BJ (cell line): Measurements from ENCODE around the gene CCDC68. TPM values are rescaled to one million over a fixed set of nuclear protein-coding genes. Genes with fewer than 3 reads are reported as not detected.

Experiments
- CTCF ChIA-PET: fragments of 350-600 bp; formaldehyde crosslinking; extraction: SDS; loops from one replicate; lab custom pipeline; 2021; ENCODE audit warnings: antibody characterized with exemption, inconsistent platforms; lab: Yijun Ruan, JAX
- POLR2A ChIA-PET: fragments of 300-600 bp; sonication (Branson Sonifier 250); formaldehyde crosslinking; extraction: SDS; loops from one replicate; lab custom pipeline; 2021; ENCODE audit warnings: antibody characterized with exemption; lab: Charles Lee
- DNase-seq: peaks from one replicate; pipeline ENCODE4 v3.0.0-alpha.2; 2011; ENCODE audit warnings: low read depth
- H3K27me3 ChIP-seq: 2 replicates; pipeline ENCODE4 v1.6.0; 2011; ENCODE audit warnings: low read length; ENCODE audit not compliant: control insufficient read depth, insufficient read depth
- H3K36me3 ChIP-seq: 2 replicates; pipeline ENCODE4 v1.5.1; 2011; ENCODE audit warnings: low read length; ENCODE audit not compliant: control insufficient read depth, insufficient read depth
- H3K4me3 ChIP-seq: 2 replicates; pipeline ENCODE4 v1.5.1; 2011; ENCODE audit warnings: low read depth, mild to moderate bottlenecking, control low read depth, low read length
- polyA minus RNA-seq: library from RNA; depleted of rRNA, polyadenylated mRNA; stranded (reverse); fragments of >200 nt; gene quantifications from 2 replicates; pipeline ENCODE4 v1.2.3, GENCODE V29; 2011; rRNA and poly(A)+ RNA removed
- polyA plus RNA-seq: library from polyadenylated mRNA; depleted of rRNA; stranded (reverse); fragments of >200 nt; gene quantifications from 2 replicates; pipeline ENCODE4 v1.2.3, GENCODE V29; 2011; rRNA removed
- TF ChIP-seq, protein P1 (sequence below): IDR thresholded peaks from 2 replicates; pipeline ENCODE4 v1.5.1; 2011; ENCODE audit warnings: low read depth, mild to moderate bottlenecking, control low read depth, inconsistent platforms, low read length, moderate library complexity; ENCODE audit not compliant: insufficient read depth

The CCDC68 gene
- polyA plus RNA-seq (0.34 and 0.40 TPM in 2 replicates), polyA minus RNA-seq (0.46 TPM in 1 of 2 replicates, not detected in the other)

DNA sequence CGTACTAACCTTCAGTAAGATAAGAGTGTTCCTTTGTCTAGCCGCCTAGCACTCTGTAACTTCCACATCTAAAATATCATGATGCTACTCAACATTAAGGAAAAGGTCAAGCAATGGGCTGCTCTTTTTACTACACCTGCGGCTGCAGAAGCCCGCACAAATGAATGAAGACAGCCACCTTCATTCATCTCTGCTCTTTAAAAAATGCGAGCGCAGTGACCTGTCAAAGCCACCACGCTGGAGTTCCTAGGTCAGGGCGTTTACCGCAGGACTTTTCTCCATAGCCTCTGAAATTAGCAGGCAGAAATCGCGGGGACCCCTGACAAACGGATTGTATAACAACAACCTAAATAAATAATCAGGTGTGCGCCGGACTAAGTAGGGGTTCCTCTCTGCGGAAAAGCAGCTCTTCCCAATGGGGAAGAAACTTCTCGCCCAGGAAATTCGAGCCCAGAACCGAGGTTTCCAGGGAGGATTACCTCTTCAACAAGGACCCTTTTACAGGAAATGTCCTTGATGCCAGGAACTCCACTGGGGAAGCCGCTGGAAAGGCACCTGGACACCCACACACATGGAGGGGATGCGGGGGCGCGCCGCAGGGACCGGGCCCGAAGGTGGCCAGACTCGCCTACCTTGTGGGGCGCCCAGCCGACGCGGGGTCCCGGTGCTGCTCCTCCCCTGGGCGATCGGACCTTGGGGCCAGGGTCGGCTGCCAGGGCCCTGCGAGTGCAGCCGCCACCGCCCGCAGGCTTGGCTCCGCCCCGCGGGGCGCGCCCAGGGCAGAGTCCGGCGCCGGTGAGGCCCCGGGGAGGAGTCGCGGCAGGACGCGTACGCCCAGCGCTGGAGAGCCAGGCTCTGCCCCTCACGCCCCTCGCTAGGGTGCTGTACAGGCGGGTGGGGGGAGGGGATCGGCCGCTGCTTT is at the start of gene CCDC68:
TSS of gene CCDC68 (minus strand) at position 758 of the 922 bp plus-strand sequence. CDS start 16,670 bp downstream, outside the sequence.
- no peaks in the 10 kb centered on the region for H3K36me3 ChIP-seq
- no peak for DNase-seq
- peak within 1 kb of the TSS; percentile 35 for H3K4me3 ChIP-seq
- 0 out of 2 replicates have a peak, but pooled peaks cover 4% of the 10 kb centered on the region for H3K27me3 ChIP-seq
- TF ChIP-seq, protein P1, sequence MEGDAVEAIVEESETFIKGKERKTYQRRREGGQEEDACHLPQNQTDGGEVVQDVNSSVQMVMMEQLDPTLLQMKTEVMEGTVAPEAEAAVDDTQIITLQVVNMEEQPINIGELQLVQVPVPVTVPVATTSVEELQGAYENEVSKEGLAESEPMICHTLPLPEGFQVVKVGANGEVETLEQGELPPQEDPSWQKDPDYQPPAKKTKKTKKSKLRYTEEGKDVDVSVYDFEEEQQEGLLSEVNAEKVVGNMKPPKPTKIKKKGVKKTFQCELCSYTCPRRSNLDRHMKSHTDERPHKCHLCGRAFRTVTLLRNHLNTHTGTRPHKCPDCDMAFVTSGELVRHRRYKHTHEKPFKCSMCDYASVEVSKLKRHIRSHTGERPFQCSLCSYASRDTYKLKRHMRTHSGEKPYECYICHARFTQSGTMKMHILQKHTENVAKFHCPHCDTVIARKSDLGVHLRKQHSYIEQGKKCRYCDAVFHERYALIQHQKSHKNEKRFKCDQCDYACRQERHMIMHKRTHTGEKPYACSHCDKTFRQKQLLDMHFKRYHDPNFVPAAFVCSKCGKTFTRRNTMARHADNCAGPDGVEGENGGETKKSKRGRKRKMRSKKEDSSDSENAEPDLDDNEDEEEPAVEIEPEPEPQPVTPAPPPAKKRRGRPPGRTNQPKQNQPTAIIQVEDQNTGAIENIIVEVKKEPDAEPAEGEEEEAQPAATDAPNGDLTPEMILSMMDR = no peak
- CTCF ChIA-PET = no interaction called here
- POLR2A ChIA-PET = no interaction called here

- ChIA-PET POLR2A (no interaction called here), CTCF (no interaction called here)
- no peaks in the 10 kb centered on the region for H3K36me3 ChIP-seq
- TF ChIP-seq, protein P1 = no peak
- no peak for DNase-seq
- H3K4me3 ChIP-seq = no peak overlapping the region
- no peaks in the 10 kb centered on the region; the same call in none of the 2 replicates for H3K27me3 ChIP-seq
These were observed 48.3 kb upstream of the CCDC68 start for GRCh38 chr18:55007602-55008001.

DNA sequence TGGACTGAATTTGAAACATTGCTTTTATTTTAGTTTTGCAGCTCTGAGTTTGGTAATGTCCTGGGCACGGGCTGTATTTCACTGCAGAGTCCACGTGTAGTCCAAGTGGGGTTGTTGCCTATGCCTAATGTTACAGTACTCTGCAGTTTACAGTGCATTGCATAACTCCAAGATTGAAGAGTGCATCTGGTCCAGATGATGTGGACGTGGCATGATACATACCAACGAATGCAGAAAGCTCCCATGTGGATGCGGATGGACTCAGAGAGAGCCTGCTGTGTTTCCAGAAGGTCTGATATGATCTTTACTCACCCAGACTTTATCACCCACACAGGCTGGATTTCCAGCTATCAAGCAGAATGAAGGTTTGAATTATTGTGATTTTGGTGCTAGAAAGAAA is 44.4 kb upstream of the CCDC68 start:
- H3K27me3 ChIP-seq = no peaks in the 10 kb centered on the region; the same call in none of the 2 replicates
- H3K36me3 ChIP-seq = no peaks in the 10 kb centered on the region
- H3K4me3 ChIP-seq = no peak overlapping the region
- ChIA-PET CTCF (no interaction called here), POLR2A (no interaction called here)
- DNase-seq = no peak
- TF ChIP-seq, protein P1 = no peak

DNA sequence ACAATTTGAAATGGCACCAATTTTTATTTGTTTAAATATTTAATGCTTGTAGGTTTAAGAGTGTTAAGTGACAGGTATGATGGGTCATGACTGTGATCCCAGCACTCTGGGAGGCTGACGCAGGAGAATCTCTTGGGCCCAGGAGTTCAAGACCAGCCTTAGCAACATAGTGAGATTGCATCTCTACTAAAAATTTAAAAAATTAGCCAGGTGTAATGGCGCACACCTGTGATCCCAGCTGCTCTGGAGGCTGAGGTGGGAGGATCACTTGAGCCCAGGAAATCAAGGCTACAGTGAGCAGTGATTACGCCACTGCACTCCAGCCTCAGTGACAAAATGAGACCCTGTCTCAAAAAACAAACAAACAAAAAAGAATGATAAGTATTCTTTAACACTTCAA is 43.0 kb upstream of the CCDC68 start:
- no peak for DNase-seq
- POLR2A ChIA-PET = no interaction called here
- TF ChIP-seq, protein P1 = no peak
- Histone ChIP-seq H3K4me3 (no peak overlapping the region), H3K36me3 (no peaks in the 10 kb centered on the region), H3K27me3 (no peaks in the 10 kb centered on the region)
- CTCF ChIA-PET = no interaction called here

DNA sequence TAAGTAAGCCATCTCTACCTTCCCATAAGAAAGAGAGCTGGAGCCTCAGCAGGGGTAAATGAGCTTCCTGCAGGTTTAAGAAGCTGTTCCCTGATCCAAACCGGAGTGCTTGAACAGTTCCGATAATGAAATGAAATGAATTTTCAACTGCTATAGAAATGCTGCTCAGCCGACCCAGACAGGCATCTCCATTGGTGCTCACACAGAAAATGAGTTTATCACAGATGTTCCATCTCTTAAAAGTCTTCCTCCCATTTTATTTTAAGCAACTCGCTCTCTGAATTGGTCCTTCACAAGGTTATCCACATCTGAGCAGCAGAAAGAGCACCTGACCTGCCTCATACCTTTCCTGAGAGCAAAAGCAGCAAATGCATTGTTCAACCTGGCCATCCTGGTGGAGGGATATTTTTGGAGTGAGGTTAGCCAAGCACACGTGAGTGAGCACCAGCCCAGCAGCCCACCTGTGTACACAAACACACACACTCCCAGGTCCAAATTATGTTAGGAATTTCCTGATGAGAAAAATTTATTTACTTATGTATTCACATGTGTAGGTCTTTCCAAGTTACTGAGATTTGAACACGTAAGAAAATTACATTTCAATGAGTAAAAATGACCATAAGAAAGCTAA is 42.2 kb upstream of the CCDC68 start:
- Histone ChIP-seq H3K36me3 (no peaks in the 10 kb centered on the region), H3K4me3 (no peak overlapping the region), H3K27me3 (no peaks in the 10 kb centered on the region)
- TF ChIP-seq, protein P1 = no peak
- ChIA-PET CTCF (no interaction called here), POLR2A (no interaction called here)
- DNase-seq = no peak
